Measurements from ENCODE around the gene EPB41L5.
"Not testable (repeated sequence)": the region's sequence is repeated elsewhere in the genome, so short reads cannot be mapped to it uniquely, and the experiment has no call there.

Gene EPB41L5

GRCh38 chr2:120012771-120013596, at the start of gene EPB41L5:
Gene EPB41L5 (plus strand): TSS chr2:120013077. CDS start chr2:120019085, 6,008 bp downstream.
- DNase-seq: peak; percentile 89

- no peak for DNase-seq
Measured at GRCh38 chr2:119981896-119982295, 31.0 kb upstream of the EPB41L5 start.

GRCh38 chr2:119982506-119982905, 30.4 kb upstream of the EPB41L5 start:
- DNase-seq: no peak

GRCh38 chr2:119983108-119983507, 29.8 kb upstream of the EPB41L5 start:
- DNase-seq: no peak

- DNase-seq: no peak
Measured at GRCh38 chr2:119996148-119996547, 16.7 kb upstream of the EPB41L5 start.

GRCh38 chr2:119996896-119997891, 15.7 kb upstream of the EPB41L5 start:
- not testable (repeated sequence) for DNase-seq

- DNase-seq: no peak
Measured at GRCh38 chr2:120001471-120001870, 11.4 kb upstream of the EPB41L5 start.

- DNase-seq: no peak
Measured at GRCh38 chr2:120004254-120004653, 8.6 kb upstream of the EPB41L5 start.

GRCh38 chr2:120005834-120006521, 6.9 kb upstream of the EPB41L5 start:
- DNase-seq: no peak

GRCh38 chr2:120007851-120008250, 5.0 kb upstream of the EPB41L5 start:
- no peak for DNase-seq

GRCh38 chr2:120012363-120012762, 514 bp upstream of the EPB41L5 start:
- no peak for DNase-seq

- no peak for DNase-seq
Measured at GRCh38 chr2:120013597-120014223, 833 bp downstream of the EPB41L5 start.

GRCh38 chr2:120014226-120014980, 1.5 kb downstream of the EPB41L5 start:
- no peak for DNase-seq

- DNase-seq: no peak
Measured at GRCh38 chr2:120016800-120017199, 3.9 kb downstream of the EPB41L5 start.

GRCh38 chr2:120017201-120017600, 4.3 kb downstream of the EPB41L5 start:
- no peak for DNase-seq

- DNase-seq: no peak
Measured at GRCh38 chr2:120018549-120018948, 5.7 kb downstream of the EPB41L5 start.

GRCh38 chr2:120020554-120020953, 7.7 kb downstream of the EPB41L5 start:
- DNase-seq: no peak

- not testable (repeated sequence) for DNase-seq
Measured at GRCh38 chr2:120022505-120022904, 9.6 kb downstream of the EPB41L5 start.

- DNase-seq: no peak
Measured at GRCh38 chr2:120026890-120027289, 14.0 kb downstream of the EPB41L5 start.

GRCh38 chr2:120028795-120029194, 15.9 kb downstream of the EPB41L5 start:
- no peak for DNase-seq
